Mucosa of descending colon (tissue), 3 donors: ENCODE results near the gene SDCCAG8. TPM values are rescaled to one million over a fixed set of nuclear protein-coding genes. Genes with fewer than 3 reads are reported as not detected.
A peak's percentile ranks its signal among the peaks of the same experiment; 100 is the strongest.

Experiments used
- ATAC-seq: fragments of 200-7000 bp; cut with Tn5 transposase; one replicate; pipeline ENCODE4 v1.9.1; 2020; ENCODE audit warnings: mild to moderate bottlenecking, moderate library complexity
- DNase-seq, 3 donors: peaks; one replicate each; pipeline ENCODE4 v3.0.0-alpha.2; 2020
- H3K36me3 ChIP-seq: fragments of 200-600 bp; one replicate; pipeline ENCODE4 v1.8.0; 2021; ENCODE audit warnings: low read depth, mild to moderate bottlenecking
- H3K4me1 ChIP-seq: fragments of 200-600 bp; one replicate; pipeline ENCODE4 v1.8.0; 2021; ENCODE audit warnings: low read depth, mild to moderate bottlenecking
- H3K4me3 ChIP-seq: fragments of 200-600 bp; one replicate; pipeline ENCODE4 v1.8.0; 2021; ENCODE audit warnings: mild to moderate bottlenecking
- H3K9me3 ChIP-seq: fragments of 200-600 bp; one replicate; pipeline ENCODE4 v1.8.0; 2021; ENCODE audit warnings: mild to moderate bottlenecking
- CTCF ChIP-seq: fragments of 200-600 bp; IDR thresholded peaks from one replicate; pipeline ENCODE4 v1.8.0; 2022; ENCODE audit warnings: antibody characterized with exemption, mild to moderate bottlenecking
- intact Hi-C, 2 donors: fragments of 100-400 bp; cut with DNase I in 1 of 2; cut with micrococcal nuclease in 1 of 2; formaldehyde crosslinking; loops; one replicate each; pipeline versions ENCODE4 v1.11.0 to v1.11.1; 2022; cut with DNase I, micrococcal nuclease
- total RNA-seq, 3 donors: library from RNA; stranded (reverse); fragmentation: NEBNext Ultra II Directional in 2 of 3; extraction: Animal tissue kit (Norgen Biotek cat#: 25700) in 2 of 3; gene quantifications; one replicate each; pipeline versions ENCODE4 v1.2.1 to v1.2.4, GENCODE V29; 2021 to 2023
- donor health status: DM: no; HTN: no; CAD: no; lungs with moderate emphysema.
- donor health status: DM: no; HTN: no; CAD: no.
- donor health status: DM: no; HTN: yes; CAD: no.

SDCCAG8 gene
- total RNA-seq, 3 donors from 2014 or later, result 22.1 to 37.5 (median 34.1) TPM

DNA sequence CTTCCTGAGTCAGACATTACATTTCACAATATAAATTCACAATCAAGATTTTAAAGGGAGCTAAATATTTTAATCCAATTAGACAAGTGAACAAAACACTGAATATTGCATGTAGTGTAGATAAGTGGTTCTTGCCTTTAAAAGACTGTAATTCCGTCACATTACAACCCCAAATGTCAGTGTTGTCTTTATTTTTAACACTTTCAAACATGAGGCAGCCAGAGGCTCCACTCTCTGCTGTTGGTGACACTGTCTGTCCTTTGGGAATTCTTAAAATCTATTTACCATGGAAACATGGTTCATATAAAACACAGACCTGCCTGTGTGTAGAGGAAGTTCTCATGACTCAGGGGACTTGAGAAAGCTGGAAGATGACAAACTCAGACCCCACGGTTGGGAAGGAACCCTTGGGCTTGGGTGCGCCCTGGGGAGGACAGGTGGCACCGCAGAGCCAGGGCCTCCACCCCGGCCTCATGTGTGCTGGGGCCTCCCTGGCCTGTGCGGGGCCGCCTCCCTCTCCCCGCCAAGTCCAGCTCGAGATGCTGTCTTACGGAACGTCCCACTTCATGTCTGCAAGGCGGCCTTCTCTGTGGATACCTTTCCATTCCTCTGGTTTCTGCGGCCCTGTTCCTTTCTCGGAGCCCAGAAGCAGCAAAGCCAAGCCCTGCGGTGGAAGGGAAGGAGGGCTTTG, 239.0 kb downstream of the SDCCAG8 start:
- Histone ChIP-seq H3K9me3 (no peaks in the 10 kb centered on the region), H3K4me3 (no peak overlapping the region), H3K4me1 (no peaks in the 10 kb centered on the region), H3K36me3 (no peaks in the 10 kb centered on the region)
- intact Hi-C loops, result no loop called here
- TF ChIP-seq CTCF, result no peak
- DNase-seq (no peak), ATAC-seq (no peak)

DNA sequence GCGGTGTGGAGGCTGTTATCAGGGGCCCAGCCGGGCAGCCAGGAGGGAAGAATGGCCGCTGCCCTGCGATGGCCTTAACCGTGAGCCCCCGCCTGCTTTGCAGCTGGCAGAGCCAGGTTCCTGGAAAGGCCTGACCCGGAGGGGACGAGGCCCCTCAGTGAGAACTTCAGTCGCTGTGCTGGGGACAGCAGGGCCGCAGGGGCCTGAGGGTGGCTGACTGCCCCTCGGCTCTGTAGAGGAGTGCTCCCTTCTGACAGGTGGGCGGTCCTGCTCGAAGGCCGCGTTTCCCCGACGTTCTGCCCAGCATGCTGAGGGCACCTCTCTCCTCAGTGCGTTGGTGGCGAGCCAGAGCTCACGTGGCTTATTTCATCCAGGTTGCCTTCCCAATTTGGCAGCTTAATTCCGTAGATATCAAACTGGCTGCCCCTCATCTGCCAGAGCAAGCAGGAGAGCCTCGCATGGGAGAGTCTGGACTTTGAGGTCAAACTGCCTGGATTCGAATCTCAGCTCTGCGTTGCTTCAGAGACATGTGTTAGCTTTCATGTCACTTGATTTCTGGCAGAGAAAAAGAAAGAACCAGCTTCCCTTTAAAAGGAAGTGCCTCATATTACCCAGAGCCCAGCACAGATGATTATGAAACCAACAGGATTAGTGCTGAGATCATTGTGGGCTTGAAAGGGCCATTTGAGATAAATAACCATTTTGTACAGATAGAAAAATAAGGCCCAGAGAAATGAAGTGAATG, 239.8 kb downstream of the SDCCAG8 start:
- TF ChIP-seq CTCF, result no peak
- H3K4me3 ChIP-seq, result no peak overlapping the region
- ATAC-seq (peak; percentile 49), DNase-seq (no peak)
- H3K36me3 ChIP-seq, result no peaks in the 10 kb centered on the region
- H3K4me1 ChIP-seq, result no peaks in the 10 kb centered on the region
- no peaks in the 10 kb centered on the region for H3K9me3 ChIP-seq
- intact Hi-C loops, result no loop called here

- intact Hi-C loops, result no loop called here
- Histone ChIP-seq H3K4me1 (no peaks in the 10 kb centered on the region), H3K4me3 (no peak overlapping the region), H3K9me3 (no peaks in the 10 kb centered on the region), H3K36me3 (no peaks in the 10 kb centered on the region)
- no peak for DNase-seq
- ATAC-seq, result peak; percentile 27
- no peak for TF ChIP-seq CTCF
Observed at GRCh38 chr1:243496187-243496646, 240.4 kb downstream of the SDCCAG8 start.

DNA sequence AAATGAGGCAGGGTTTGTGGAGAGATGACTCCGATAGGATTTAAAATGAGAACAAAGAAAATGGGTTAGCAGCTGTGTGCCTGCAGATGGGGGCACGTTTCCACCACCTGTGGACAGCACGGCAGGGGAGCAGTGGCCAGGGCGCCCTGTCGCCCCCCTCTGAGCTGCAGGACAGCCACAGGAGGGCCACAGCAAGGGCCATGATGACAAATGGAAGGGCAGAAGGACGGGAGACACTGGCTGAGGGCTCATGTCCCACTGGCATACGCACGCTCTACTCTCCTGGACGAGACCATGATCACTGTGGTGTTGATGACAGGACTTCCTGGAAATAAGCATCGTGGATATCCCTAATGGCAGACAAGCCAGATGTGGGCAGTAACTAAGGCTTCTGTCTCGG, 241.0 kb downstream of the SDCCAG8 start:
- H3K4me1 ChIP-seq, result no peaks in the 10 kb centered on the region
- no peaks in the 10 kb centered on the region for H3K9me3 ChIP-seq
- intact Hi-C loops, result no loop called here
- TF ChIP-seq CTCF, result no peak
- H3K4me3 ChIP-seq, result no peak overlapping the region
- ATAC-seq (no peak), DNase-seq (no peak)
- no peaks in the 10 kb centered on the region for H3K36me3 ChIP-seq

DNA sequence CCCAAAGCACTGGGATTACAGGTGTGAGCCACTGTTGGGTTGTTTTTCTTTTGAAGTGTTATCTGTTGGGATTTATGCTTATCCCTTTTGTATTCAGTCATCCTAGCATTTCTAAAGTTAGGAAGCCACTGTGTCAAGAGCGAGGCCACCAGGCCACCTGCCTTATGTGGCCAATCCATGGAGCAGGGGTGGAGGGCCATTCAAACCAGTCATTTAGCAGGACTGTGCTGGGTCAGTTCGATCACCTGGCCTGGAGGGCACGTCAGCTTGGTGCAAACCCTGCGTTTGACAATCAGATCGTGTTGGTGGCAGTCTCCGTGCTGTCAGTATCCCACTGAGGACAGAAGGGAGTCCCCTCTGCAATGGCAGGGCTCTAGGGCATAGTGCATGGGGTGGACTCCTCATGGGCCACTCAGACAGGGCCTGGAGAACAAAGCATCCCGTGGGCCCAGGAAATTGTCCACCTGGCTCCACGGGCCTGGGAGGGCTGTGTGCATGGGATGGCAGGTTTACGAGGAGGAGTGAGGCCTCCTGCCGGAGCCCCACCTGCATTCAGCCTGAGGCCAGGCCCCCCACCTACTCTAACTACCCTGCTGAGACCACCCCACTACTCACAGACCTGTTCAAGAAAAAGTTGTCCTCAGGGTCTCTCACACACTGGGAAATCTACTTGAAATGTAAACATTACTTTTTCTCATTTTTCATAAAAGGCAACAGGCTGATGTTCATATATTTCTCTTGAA, 242.3 kb downstream of the SDCCAG8 start:
- Histone ChIP-seq H3K9me3 (no peaks in the 10 kb centered on the region), H3K4me1 (no peaks in the 10 kb centered on the region), H3K36me3 (no peaks in the 10 kb centered on the region), H3K4me3 (no peak overlapping the region)
- intact Hi-C loops, result no loop called here
- no peak for ATAC-seq
- TF ChIP-seq CTCF, result no peak
- no peak for DNase-seq
